HepG2 (cell line): ENCODE data around the gene JAM2. TPM values are rescaled to one million over a fixed set of nuclear protein-coding genes. Genes with fewer than 3 reads are reported as not detected.

Experiments used
- ATAC-seq: fragments of 200-7000 bp; cut with Tn5 transposase; 3 replicates; pipeline ENCODE4 v1.9.1; 2020; ENCODE audit warnings: mild to moderate bottlenecking, moderate library complexity
- BruUV-seq: library from RNA; stranded (reverse); fragments of 400-500 nt; replicated peaks from 2 replicates; lab custom pipeline; 2021; lab: Mats Ljungman, UMichigan
- CTCF ChIA-PET: fragments of 300-600 bp; formaldehyde crosslinking; extraction: SDS; loops from one replicate; lab custom pipeline; 2021; ENCODE audit warnings: low total read pairs, inconsistent platforms, low intra/inter-chr PET ratio; lab: Yijun Ruan, JAX
- POLR2A ChIA-PET: fragments of 350-600 bp; sonication (Branson Sonifier 250); formaldehyde crosslinking; loops from one replicate; lab custom pipeline; 2020; ENCODE audit warnings: antibody characterized with exemption, inconsistent platforms; lab: Yijun Ruan, JAX
- DNase-seq: peaks from one replicate; pipeline ENCODE4 v3.0.0-alpha.2; 2015; ENCODE audit warnings: low spot score
- FAIRE-seq: peaks from 3 replicates; lab custom pipeline; 2011; peaks lifted over from hg19 to GRCh38; lab: Jason Lieb, UNC
- H2AFZ ChIP-seq: one replicate; pipeline ENCODE4 v1.6.1; 2011; ENCODE audit warnings: low read length, inconsistent platforms
- H3K27ac ChIP-seq: fragments of 300-600 bp; 3 replicates; pipeline ENCODE4 v1.8.0; 2011; ENCODE audit warnings: mixed run types, mild to moderate bottlenecking, mixed read lengths, low read length, inconsistent platforms; ENCODE audit not compliant: insufficient read depth; ENCODE audit errors: extremely low read length
- H3K27me3 ChIP-seq, 2 experiments: fragments of 200-600 bp in 1 of 2; 2 replicates in 1 of 2; 3 replicates in 1 of 2; pipeline versions ENCODE4 v1.6.0 to v1.8.0; 2011; ENCODE audit warnings: low read length in 2 of 2, mild to moderate bottlenecking in 2 of 2, moderate library complexity in 2 of 2, inconsistent platforms in 1 of 2; ENCODE audit not compliant: insufficient read depth in 2 of 2, control insufficient read depth in 1 of 2
- H3K36me3 ChIP-seq, 2 experiments: fragments of 200-600 bp in 1 of 2; replicated peaks in 1 of 2; 2 replicates in 1 of 2; 3 replicates in 1 of 2; pipeline versions ENCODE4 v1.5.1 to v1.8.0; 2011; ENCODE audit warnings: low read length in 2 of 2, inconsistent platforms in 1 of 2; ENCODE audit not compliant: insufficient read depth in 2 of 2, control insufficient read depth in 1 of 2
- H3K4me1 ChIP-seq: 2 replicates; pipeline ENCODE4 v1.5.1; 2012; ENCODE audit warnings: low read length, inconsistent platforms; ENCODE audit not compliant: insufficient read depth
- H3K4me2 ChIP-seq: 2 replicates; pipeline ENCODE4 v1.6.0; 2011; ENCODE audit warnings: low read depth, low read length, inconsistent platforms
- H3K4me3 ChIP-seq, 3 experiments: fragments of 200-600 bp in 1 of 3; sonication (generic), shearing (Covaris generic) in 1 of 3; replicated peaks in 1 of 3; 2 replicates each; pipeline ENCODE4 v1.5.1; 2011 to 2016; ENCODE audit warnings: low read length in 3 of 3, inconsistent platforms in 2 of 3, low read depth in 2 of 3, mild to moderate bottlenecking in 2 of 3, control low read depth in 1 of 3, mixed read lengths in 1 of 3; ENCODE audit not compliant: insufficient read depth in 1 of 3
- H3K79me2 ChIP-seq: one replicate; pipeline ENCODE4 v1.6.1; 2011; ENCODE audit warnings: low read length, inconsistent platforms; ENCODE audit not compliant: insufficient read depth
- H3K9ac ChIP-seq: 2 replicates; pipeline ENCODE4 v1.6.0; 2011; ENCODE audit warnings: mild to moderate bottlenecking, low read depth, low read length, inconsistent platforms; ENCODE audit not compliant: insufficient read depth
- H3K9me3 ChIP-seq: 2 replicates; pipeline ENCODE4 v1.5.1; 2012; ENCODE audit warnings: mild to moderate bottlenecking, low read length
- H4K20me1 ChIP-seq: 2 replicates; pipeline ENCODE4 v1.6.0; 2011; ENCODE audit warnings: inconsistent platforms, mild to moderate bottlenecking, low read length, moderate library complexity; ENCODE audit not compliant: insufficient read depth
- BCL6 ChIP-seq: IDR thresholded peaks from 2 replicates; pipeline ENCODE4 v1.6.1; 2016; ENCODE audit warnings: missing genetic modification reagents, missing compliant biosample characterization
- HOMEZ ChIP-seq: IDR thresholded peaks from 2 replicates; pipeline ENCODE4 v1.6.1; 2016; ENCODE audit warnings: low read depth
- PATZ1 ChIP-seq: sonication (generic); formaldehyde crosslinking; IDR thresholded peaks from 2 replicates; pipeline ENCODE4 v1.4.0; 2020; ENCODE audit warnings: missing genetic modification reagents
- SALL1 ChIP-seq: sonication (generic); formaldehyde crosslinking; IDR thresholded peaks from 2 replicates; pipeline ENCODE4 v1.8.0; 2022; ENCODE audit warnings: mild to moderate bottlenecking, missing genetic modification reagents
- SP5 ChIP-seq: IDR thresholded peaks from 2 replicates; pipeline ENCODE4 v1.6.1; 2016; ENCODE audit warnings: low read depth, borderline replicate concordance
- SRF ChIP-seq: IDR thresholded peaks from 2 replicates; pipeline ENCODE4 v1.6.1; 2011; ENCODE audit warnings: mild to moderate bottlenecking, low read depth, low read length, moderate library complexity
- TGIF2 ChIP-seq: IDR thresholded peaks from 2 replicates; pipeline ENCODE4 v1.6.1; 2016; ENCODE audit warnings: control low read depth, missing compliant biosample characterization
- ZBTB21 ChIP-seq: sonication (generic); formaldehyde crosslinking; IDR thresholded peaks from 2 replicates; pipeline ENCODE4 v1.4.0; 2020; ENCODE audit warnings: missing genetic modification reagents
- ZKSCAN5 ChIP-seq: sonication (generic); formaldehyde crosslinking; IDR thresholded peaks from 2 replicates; pipeline ENCODE4 v1.5.1; 2020; ENCODE audit warnings: mild to moderate bottlenecking, missing genetic modification reagents
- ZMYM3 ChIP-seq: sonication (generic); formaldehyde crosslinking; IDR thresholded peaks from 2 replicates; pipeline ENCODE4 v1.5.1; 2020; ENCODE audit warnings: mild to moderate bottlenecking, missing genetic modification reagents
- ZNF205 ChIP-seq: IDR thresholded peaks from 2 replicates; pipeline ENCODE4 v1.6.1; 2018; ENCODE audit warnings: missing biosample characterization, missing genetic modification reagents
- ZNF281 ChIP-seq: sonication (generic); formaldehyde crosslinking; IDR thresholded peaks from 2 replicates; pipeline ENCODE4 v1.4.0; 2020; ENCODE audit warnings: missing genetic modification reagents, borderline replicate concordance
- ZNF484 ChIP-seq: sonication (generic); formaldehyde crosslinking; IDR thresholded peaks from 2 replicates; pipeline ENCODE4 v1.5.1; 2020; ENCODE audit warnings: mild to moderate bottlenecking, low read depth, missing genetic modification reagents, borderline replicate concordance
- ZNF557 ChIP-seq: sonication (generic); formaldehyde crosslinking; IDR thresholded peaks from 2 replicates; pipeline ENCODE4 v1.4.0; 2020; ENCODE audit warnings: missing genetic modification reagents
- ZNF572 ChIP-seq: sonication (generic); formaldehyde crosslinking; IDR thresholded peaks from 2 replicates; pipeline ENCODE4 v1.5.1; 2020; ENCODE audit warnings: mild to moderate bottlenecking, missing genetic modification reagents
- ZNF766 ChIP-seq: sonication (generic); formaldehyde crosslinking; IDR thresholded peaks from 2 replicates; pipeline ENCODE4 v1.5.0; 2020; ENCODE audit warnings: missing genetic modification reagents, borderline replicate concordance
- ZNF777 ChIP-seq: sonication (generic); formaldehyde crosslinking; IDR thresholded peaks from 2 replicates; pipeline ENCODE4 v1.4.0; 2020; ENCODE audit warnings: missing genetic modification reagents
- WGBS: methylation state at CpG from one replicate; pipeline ENCODE4 v1.1.6; 2017; ENCODE audit warnings: low lambda C conversion rate; 5-methylcytosine and 5-hydroxymethylcytosine counted together
- in situ Hi-C: cut with HindIII; loops from 2 replicates; pipeline ENCODE4 v1.10.0; 2017; ENCODE audit warnings: low pct_unique_long_range_greater_than_20kb; ENCODE audit not compliant: extremely low pct_ligation_motif_present
- intact Hi-C: fragments of 100-400 bp; cut with micrococcal nuclease; formaldehyde crosslinking; loops from one replicate; pipeline ENCODE4 v1.10.0; 2022; ENCODE audit not compliant: unreplicated experiment
- polyA plus RNA-seq, 8 experiments: library from polyadenylated mRNA; depleted of rRNA in 3 of 8; stranded (reverse) in 7 of 8; unstranded in 1 of 8; fragments of >200 nt; fragmentation: Illumina TruSeq in 4 of 8; extraction: Trizol in 4 of 8; gene quantifications; 2 replicates each; pipeline versions ENCODE4 v1.2.1 to v1.2.3, GENCODE V29; 2011 to 2016; ENCODE audit warnings: low read depth in 4 of 8, missing spikeins in 1 of 8, mixed read lengths in 1 of 8; ENCODE audit not compliant: insufficient read depth in 1 of 8
- total RNA-seq, 5 experiments: library from RNA; depleted of rRNA; stranded (reverse); fragments of >200 nt; fragmentation: Illumina TruSeq; extraction: Trizol; gene quantifications; 2 replicates each; pipeline ENCODE4 v1.2.3, GENCODE V29; 2016; ENCODE audit warnings: low read depth in 1 of 5

Gene JAM2
- total and polyA plus RNA-seq, 2 of the 13 experiments (the other 11 are each of a cell fraction or from before 2014, with no cell fraction given), result 0.07 TPM; not detected in 1

GRCh38 chr21:25637851-25638659 lies 1.0 kb upstream of the JAM2 start:
- in situ Hi-C loops, result no loop called here
- ChIA-PET POLR2A (no interaction called here), CTCF (no interaction called here)
- Histone ChIP-seq H3K9me3 (no peaks in the 10 kb centered on the region), H3K4me1 (peaks cover 8% of the 10 kb centered on the region; the same call in 1 of the 2 replicates), H3K79me2 (no peaks in the 10 kb centered on the region), H3K4me3 (no peak overlapping the region), H3K27ac (no peak overlapping the region), H3K27me3 (peaks cover 0 to 33% of the 10 kb centered on the region in 2 experiments; a peak in 2 of 5 replicates), H3K4me2 (no peak overlapping the region; the same call in 1 of the 2 replicates), H3K9ac (no peak overlapping the region), H2AFZ (no peak overlapping the region), H3K36me3 (no peaks in the 10 kb centered on the region), H4K20me1 (no peaks in the 10 kb centered on the region)
- DNase-seq (no peak), ATAC-seq (no peak), FAIRE-seq (no peak)
- intact Hi-C loops, result no loop called here
- no TSS peak for BruUV-seq
- TF ChIP-seq ZMYM3 (CRISPR knock-in tag), result no peak
- no peak for TF ChIP-seq ZNF557 (CRISPR knock-in tag)
- no peak for TF ChIP-seq SP5 (CRISPR knock-in tag)
- no peak for TF ChIP-seq ZBTB21 (CRISPR knock-in tag)
- no peak for TF ChIP-seq TGIF2 (CRISPR knock-in tag)
- no peak for TF ChIP-seq PATZ1 (CRISPR knock-in tag)
- no peak for TF ChIP-seq ZNF572 (CRISPR knock-in tag)
- no peak for TF ChIP-seq SALL1 (CRISPR knock-in tag)
- TF ChIP-seq ZNF205, result no peak
- TF ChIP-seq BCL6, result no peak
- TF ChIP-seq ZNF766 (CRISPR knock-in tag), result no peak
- no peak for TF ChIP-seq SRF
- TF ChIP-seq ZKSCAN5 (CRISPR knock-in tag), result no peak
- TF ChIP-seq HOMEZ (CRISPR knock-in tag), result no peak
- TF ChIP-seq ZNF281 (CRISPR knock-in tag), result no peak
- no peak for TF ChIP-seq ZNF777 (CRISPR knock-in tag)
- TF ChIP-seq ZNF484, result no peak
- 19% methylated on average over 5 of the region's 5 CpGs for WGBS
